GM21786 (cell line): Measurements from ENCODE around the gene WDFY1.
A peak's percentile ranks its signal among the peaks of the same experiment; 100 is the strongest.
"Not testable (repeated sequence)": the region's sequence is repeated elsewhere in the genome, so short reads cannot be mapped to it uniquely, and the experiment has no call there.

Experiments used
- ATAC-seq: cut with Tn5 transposase; IDR thresholded peaks from one replicate; pipeline ENCODE4 v1.9.1; 2021; ENCODE audit not compliant: unreplicated experiment

WDFY1 gene

GRCh38 chr2:223900531-223900930 lies 44.6 kb downstream of the WDFY1 start:
- ATAC-seq, result no peak

GRCh38 chr2:223900066-223900465 lies 45.1 kb downstream of the WDFY1 start:
- no peak for ATAC-seq

GRCh38 chr2:223897669-223898330 lies 47.3 kb downstream of the WDFY1 start:
- ATAC-seq, result no peak

- ATAC-seq, result peak; percentile 76
These were observed 48.3 kb downstream of the WDFY1 start for GRCh38 chr2:223896833-223897311.

GRCh38 chr2:223894968-223895367 lies 50.2 kb downstream of the WDFY1 start:
- no peak for ATAC-seq

- ATAC-seq, result no peak
These were observed 51.1 kb downstream of the WDFY1 start for GRCh38 chr2:223894009-223894408.

GRCh38 chr2:223890721-223891120 lies 54.4 kb downstream of the WDFY1 start:
- no peak for ATAC-seq

- no peak for ATAC-seq
These were observed 55.9 kb downstream of the WDFY1 start for GRCh38 chr2:223889229-223889628.

- no peak for ATAC-seq
These were observed 56.9 kb downstream of the WDFY1 start for GRCh38 chr2:223888251-223888650.

- ATAC-seq, result no peak
These were observed 58.0 kb downstream of the WDFY1 start for GRCh38 chr2:223887127-223887526.

GRCh38 chr2:223886726-223887125 lies 58.4 kb downstream of the WDFY1 start:
- no peak for ATAC-seq

- ATAC-seq, result peak; percentile 81
These were observed 60.7 kb downstream of the WDFY1 start for GRCh38 chr2:223884399-223884798.

GRCh38 chr2:223882715-223883114 lies 62.4 kb downstream of the WDFY1 start:
- no peak for ATAC-seq

GRCh38 chr2:223880796-223881195 lies 64.3 kb downstream of the WDFY1 start:
- ATAC-seq, result no peak

GRCh38 chr2:223877721-223878410 lies 67.3 kb downstream of the WDFY1 start:
- ATAC-seq, result peak; percentile 64

- ATAC-seq, result no peak
These were observed 71.5 kb downstream of the WDFY1 start for GRCh38 chr2:223873672-223874071.

GRCh38 chr2:223872772-223873171 lies 72.4 kb downstream of the WDFY1 start:
- ATAC-seq, result not testable (repeated sequence)

- ATAC-seq, result not testable (repeated sequence)
These were observed 73.5 kb downstream of the WDFY1 start for GRCh38 chr2:223871661-223872060.

- no peak for ATAC-seq
These were observed 74.1 kb downstream of the WDFY1 start for GRCh38 chr2:223870840-223871611.

- peak; percentile 65 for ATAC-seq
These were observed 77.1 kb downstream of the WDFY1 start for GRCh38 chr2:223868005-223868404.

GRCh38 chr2:223865907-223866508 lies 79.1 kb downstream of the WDFY1 start:
- ATAC-seq, result no peak
